Activated CD8-positive, alpha-beta memory T cell treated with anti-CD3 and anti-CD28 coated beads, Interleukin-2, amount 50 U/mL, for 1 hour (primary cell): ENCODE measurements around the gene CROCC.

ENCODE experiments used
- DNase-seq: peaks from one replicate; pipeline ENCODE4 v3.0.0-alpha.2; 2020; ENCODE audit errors: extremely low read depth

Gene CROCC

DNA sequence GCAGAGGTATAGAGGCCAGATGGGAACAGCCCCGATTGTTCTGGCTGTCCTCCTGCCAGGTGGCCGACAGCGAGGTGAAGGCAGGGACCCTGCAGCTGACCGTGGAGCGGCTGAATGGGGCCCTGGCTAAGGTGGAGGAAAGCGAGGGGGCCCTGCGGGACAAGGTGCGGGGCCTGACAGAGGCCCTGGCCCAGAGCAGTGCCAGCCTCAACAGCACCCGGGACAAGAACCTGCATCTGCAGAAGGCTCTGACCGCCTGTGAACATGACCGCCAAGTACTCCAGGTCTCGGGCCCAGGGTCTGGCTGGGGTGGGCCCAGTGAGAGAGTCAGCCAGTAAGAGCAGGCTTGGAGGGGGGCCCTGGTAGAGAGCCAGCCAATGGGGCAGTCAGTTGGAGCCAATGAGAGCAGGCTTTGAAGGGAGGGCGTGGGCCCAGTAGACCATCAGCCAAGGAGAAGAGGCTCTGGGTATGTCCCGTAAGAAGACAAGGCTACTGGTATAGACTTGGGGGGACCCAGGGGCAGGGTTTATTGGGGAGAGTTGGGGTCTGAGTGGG lies 47.4 kb downstream of the CROCC start:
- DNase-seq: no peak

DNA sequence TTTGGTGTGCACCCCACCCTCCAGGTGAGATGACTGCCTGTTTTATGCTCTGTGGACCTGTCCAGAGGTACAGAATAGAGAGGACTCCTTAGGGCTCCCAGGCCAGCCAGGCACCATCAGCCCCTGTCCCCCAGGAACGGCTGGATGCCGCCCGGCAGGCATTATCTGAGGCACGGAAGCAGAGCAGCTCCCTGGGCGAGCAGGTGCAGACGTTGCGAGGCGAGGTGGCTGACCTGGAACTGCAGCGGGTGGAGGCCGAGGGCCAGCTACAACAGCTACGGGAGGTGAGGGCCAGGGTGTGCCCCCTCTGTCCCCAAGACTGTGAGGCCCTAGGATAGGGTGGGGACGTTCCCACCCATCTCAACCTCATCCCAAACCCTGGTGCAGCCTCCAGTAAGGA lies 47.9 kb downstream of the CROCC start:
- no peak for DNase-seq

GRCh38 chr1:16970132-16970910 lies 48.6 kb downstream of the CROCC start:
- no peak for DNase-seq

GRCh38 chr1:16971341-16972188 lies 49.8 kb downstream of the CROCC start:
- DNase-seq: no peak

DNA sequence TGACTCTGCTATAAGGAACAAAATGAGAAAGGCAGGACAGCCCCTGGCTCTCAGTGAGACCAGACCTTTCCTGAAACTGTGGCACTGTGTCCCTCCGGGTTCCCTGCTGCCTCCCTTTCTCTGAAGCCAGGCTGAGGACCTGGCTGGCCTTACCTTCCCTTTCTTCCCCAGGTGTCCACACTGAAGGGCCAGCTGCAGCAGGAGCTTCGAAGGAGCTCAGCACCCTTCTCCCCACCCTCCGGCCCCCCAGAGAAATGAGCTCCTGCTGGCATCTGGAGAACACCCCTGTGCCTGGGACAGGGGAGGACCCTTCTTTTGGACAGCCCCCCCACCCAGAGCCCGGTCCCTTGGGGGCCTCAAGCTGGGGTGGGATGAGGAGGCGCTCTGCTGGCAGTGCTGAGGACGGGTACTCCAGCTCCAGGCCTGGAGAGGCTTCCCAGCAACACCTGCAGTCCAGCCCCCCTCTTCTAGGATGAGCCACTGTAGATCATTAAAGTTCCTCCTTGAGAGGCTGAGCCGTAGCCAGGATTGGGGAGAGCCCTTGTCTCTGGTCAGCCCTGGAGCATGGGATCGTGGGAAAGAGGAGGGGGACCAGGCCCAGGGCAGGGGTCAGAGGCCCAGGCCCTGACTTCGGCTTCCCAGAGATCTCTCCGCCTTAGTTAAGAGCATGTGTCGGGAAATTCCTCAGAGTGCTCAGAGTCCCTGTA lies 50.6 kb downstream of the CROCC start:
- no peak for DNase-seq

- DNase-seq: no peak
Observed at GRCh38 chr1:16973215-16973614, 51.5 kb downstream of the CROCC start.

DNA sequence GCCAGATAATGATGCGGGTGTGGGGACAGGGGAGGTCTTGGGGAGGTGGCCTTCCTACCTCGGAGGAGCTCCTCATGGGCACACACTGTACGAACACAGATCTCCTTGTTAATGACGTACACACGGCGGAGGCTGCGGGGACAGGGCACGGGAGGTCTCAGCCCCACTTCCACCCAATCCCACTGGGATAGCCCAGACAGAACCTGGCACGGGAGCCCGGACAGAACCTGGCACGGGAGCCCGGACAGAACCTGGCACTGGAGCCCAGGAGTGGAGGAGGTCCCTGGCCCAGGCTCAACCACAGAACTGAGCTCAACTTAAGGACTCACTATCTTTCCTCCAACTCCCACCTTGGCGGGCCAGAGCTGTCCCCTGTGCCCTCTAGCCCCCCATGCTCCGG lies 53.5 kb downstream of the CROCC start:
- DNase-seq: no peak

DNA sequence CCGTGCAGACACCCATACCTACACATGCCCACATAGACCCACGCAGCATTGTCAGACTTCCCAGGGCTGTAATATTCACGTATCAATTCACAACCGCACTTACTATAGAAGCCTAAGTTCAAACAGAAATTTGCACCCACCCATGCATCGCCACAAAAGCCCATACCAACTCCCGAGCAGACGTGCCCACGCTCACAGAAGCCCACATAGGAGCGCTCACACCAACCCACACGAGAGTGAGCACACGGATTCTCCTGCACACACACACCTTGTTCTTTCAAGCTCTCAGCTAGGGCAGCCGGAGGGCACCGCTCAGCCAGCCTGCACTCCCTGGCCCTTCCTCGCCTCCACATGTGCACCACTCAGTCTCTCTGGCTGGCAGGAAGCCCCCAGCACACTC lies 54.1 kb downstream of the CROCC start:
- DNase-seq: no peak

GRCh38 chr1:16976966-16977365 lies 55.2 kb downstream of the CROCC start:
- no peak for DNase-seq

DNA sequence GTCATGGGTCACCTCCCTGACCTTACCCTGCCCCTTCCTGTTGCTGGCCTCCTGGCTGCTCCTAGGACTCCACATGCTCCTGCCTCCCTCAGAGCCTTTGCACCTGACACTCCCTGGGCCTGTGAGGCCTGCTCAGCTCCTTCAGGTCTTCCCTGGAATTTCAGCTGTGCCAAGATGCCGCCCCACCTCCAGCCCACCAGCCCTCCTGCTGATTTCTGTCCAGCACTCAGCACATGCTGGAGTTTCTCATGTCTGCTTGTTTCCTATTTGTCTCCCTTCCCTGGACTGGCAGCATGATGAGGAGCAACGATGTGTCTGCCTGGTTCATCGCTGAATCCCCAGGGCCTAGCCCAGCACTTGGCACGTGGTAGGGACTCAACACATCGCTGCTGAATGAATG lies 55.6 kb downstream of the CROCC start:
- no peak for DNase-seq

GRCh38 chr1:16978139-16978538 lies 56.4 kb downstream of the CROCC start:
- DNase-seq: no peak

DNA sequence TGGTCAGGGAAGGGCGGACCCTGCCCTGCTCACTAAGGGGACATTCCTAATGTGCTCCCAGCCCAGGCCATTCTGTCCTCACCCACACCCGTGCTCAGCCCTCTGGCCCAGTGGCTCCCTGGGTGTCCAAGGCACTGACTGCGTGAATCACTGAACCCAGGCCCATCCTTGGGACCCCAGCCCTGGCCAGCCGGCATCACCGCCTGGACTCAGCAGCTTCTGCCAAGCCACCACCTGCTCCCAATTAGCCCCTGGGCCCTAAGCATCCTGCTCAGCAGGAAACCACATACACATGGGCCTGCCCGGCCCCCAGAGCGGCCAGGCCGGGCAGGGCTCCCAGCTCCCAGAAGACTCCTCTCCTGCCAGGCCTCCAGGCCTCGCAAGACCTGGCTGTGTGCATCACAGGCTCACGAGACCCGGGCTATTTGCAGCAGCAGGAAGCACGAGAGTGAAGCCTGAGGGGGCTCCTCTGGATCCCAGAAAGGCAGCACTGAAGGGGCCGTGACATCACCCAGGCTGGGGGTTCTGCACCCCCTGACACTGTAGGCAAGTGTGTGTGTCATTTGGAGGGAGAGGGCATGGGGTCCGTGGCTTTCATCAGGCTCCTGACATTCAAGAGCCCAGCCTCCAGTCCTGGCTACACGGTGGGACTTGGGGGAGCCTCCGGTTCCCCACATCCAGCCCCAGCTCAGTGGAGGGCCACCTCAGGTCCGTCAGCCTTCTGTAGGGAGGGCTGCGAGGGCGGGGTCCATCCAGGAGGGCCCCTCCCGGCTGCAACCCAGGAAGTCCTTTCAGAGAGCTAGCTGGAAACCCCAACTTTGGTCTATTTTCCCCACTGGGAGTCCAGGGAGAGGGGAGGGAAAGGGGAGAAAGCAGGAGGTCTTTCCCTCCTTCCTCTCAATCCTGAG lies 57.1 kb downstream of the CROCC start:
- DNase-seq: no peak

GRCh38 chr1:16979475-16980327 lies 58.0 kb downstream of the CROCC start:
- DNase-seq: no peak

DNA sequence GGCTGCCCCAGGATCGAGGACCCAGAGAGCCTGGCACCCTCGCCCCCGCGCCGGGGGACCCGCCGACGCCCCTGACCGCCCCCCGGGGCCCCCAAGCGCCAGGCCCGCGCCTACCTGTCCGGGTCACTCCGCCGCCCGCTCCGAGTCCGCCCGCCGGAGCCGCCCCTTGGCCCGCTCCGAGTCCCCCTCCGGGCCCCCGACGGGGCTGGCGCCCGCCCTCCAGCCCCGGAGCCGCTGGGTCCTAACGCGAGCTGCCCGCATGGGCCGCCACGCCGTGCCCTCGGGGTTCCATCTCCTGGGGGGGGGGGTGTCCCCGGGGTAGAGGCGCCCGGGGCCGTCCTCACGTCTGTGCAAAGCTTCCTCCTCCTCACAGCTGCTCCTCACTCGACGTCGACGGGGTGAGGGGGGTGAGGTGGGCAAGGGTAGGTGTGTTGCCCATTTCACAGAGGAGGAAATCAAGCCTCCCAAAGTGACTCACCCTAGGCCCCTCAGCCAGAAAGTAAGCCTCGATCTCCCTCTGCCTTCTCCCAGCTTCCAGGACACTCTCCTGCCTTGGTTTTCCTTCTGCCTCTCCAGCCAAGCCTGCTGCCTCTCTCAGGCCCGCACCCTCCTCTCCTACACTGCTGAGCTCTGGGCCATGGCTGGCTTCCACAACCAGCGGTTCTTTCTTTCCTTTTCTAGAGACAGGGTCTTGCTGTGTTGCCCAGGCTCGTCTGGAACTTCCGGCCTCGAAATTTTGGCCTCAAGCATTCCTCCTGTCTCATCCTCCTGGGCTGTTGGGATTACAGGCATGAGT lies 58.9 kb downstream of the CROCC start, which contains the start of gene MFAP2:
Gene MFAP2 (minus strand): TSS at position 148 of the 796 bp plus-strand sequence. CDS start 2,347 bp downstream, outside the sequence.
- DNase-seq: no peak

GRCh38 chr1:16981269-16981849 lies 59.6 kb downstream of the CROCC start:
- no peak for DNase-seq

DNA sequence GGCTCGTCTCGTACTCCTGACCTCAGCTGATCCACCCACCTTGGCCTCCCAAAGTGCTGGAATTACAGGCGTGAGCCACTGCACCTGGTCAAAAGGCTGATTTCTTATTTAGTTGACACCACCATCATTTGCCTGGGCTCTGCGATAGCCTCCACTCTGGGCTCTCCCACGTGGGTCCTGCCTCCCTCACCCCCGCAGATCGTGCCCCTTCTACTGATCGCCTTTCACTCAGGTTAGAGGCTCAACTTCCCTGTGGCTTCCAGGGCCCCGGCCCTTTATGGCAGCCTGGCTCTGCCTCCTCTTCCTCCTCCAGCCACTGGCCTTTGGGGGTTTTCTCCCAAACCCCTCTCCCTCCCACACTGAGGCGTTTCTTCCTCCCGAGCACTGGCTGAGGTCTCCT lies 61.2 kb downstream of the CROCC start:
- no peak for DNase-seq

DNA sequence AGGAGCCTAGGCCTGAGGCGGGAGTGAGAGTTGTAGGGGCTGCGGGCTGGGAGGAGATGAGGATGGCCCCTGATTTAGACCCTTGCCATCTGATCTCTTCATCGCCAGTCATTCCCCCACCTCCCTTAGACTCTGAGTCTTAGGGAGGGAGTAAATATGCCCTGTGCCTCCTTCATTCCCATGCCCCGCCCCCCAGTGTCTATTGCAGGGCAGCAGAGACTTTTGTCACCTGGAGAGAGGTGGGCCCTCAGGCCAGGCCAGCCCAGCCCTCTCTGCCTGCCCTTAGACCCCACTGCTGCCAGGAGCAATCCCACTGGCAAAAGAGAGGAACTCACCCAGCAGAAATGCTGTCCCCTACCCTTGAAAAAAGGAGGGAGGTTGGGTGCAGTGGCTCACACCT lies 61.9 kb downstream of the CROCC start:
- DNase-seq: no peak

- DNase-seq: no peak
Observed at GRCh38 chr1:16984717-16985116, 63.0 kb downstream of the CROCC start.

DNA sequence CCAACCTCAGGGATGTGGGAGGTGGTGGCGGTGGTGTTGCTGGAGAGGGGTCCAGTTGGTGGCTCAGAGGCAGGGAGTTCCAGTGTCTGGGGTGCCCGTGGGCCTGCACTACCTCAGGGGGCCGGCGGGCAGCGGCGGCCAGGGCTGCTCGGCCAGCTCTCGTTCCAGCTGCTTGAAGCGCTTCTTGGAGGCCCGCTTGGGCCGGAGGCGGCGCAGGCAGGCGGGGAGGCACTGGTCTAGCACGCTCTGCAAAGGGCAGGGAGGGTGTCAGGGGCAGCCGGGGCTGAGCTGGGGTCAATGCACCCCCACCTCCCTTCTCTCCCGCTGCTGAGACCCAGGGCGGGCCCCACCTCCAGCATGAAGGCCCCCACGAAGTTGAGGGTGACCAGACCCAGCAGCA lies 64.4 kb downstream of the CROCC start:
- DNase-seq: no peak
